IMR-90 (cell line): ENCODE data around the gene SLC27A4. TPM values are rescaled to one million over a fixed set of nuclear protein-coding genes. Genes with fewer than 3 reads are reported as not detected.

Source experiments
- ATAC-seq: fragments of 200-7000 bp; cut with Tn5 transposase; 2 replicates; pipeline ENCODE4 v1.9.1; 2020; ENCODE audit warnings: low read depth, mild to moderate bottlenecking, moderate library complexity
- BruUV-seq: library from RNA; stranded (reverse); fragments of 400-500 nt; replicated peaks from 2 replicates; lab custom pipeline; 2021; lab: Mats Ljungman, UMichigan
- CTCF ChIA-PET: fragments of 300-600 bp; formaldehyde crosslinking; extraction: SDS; loops from one replicate; lab custom pipeline; 2021; ENCODE audit warnings: antibody characterized with exemption; lab: Yijun Ruan, JAX
- POLR2A ChIA-PET: fragments of 300-600 bp; sonication (Branson Sonifier 250); formaldehyde crosslinking; loops from one replicate; lab custom pipeline; 2022; ENCODE audit warnings: antibody characterized with exemption; ENCODE audit not compliant: unreplicated experiment; lab: Charles Lee
- DNase-seq: peaks from one replicate; pipeline ENCODE4 v3.0.0; 2013
- H2AFZ ChIP-seq: replicated peaks from 2 replicates; pipeline ENCODE3; 2013; ENCODE audit warnings: low read length, mild to moderate bottlenecking; ENCODE audit not compliant: poor library complexity
- H2AK5ac ChIP-seq: 2 replicates; pipeline ENCODE4 v1.6.1; 2013; ENCODE audit warnings: low read depth, low read length, inconsistent platforms
- H2AK9ac ChIP-seq: replicated peaks from 2 replicates; pipeline ENCODE3; 2013; ENCODE audit warnings: mild to moderate bottlenecking, low read depth, low read length, moderate library complexity; ENCODE audit not compliant: poor library complexity
- H2BK120ac ChIP-seq: 2 replicates; pipeline ENCODE4 v1.6.1; 2013; ENCODE audit warnings: low read depth, low read length, inconsistent platforms
- H2BK15ac ChIP-seq: 3 replicates; pipeline ENCODE4 v1.6.1; 2013; ENCODE audit warnings: low read depth, low read length, inconsistent platforms
- H2BK20ac ChIP-seq: 2 replicates; pipeline ENCODE4 v1.6.1; 2013; ENCODE audit warnings: low read depth, mild to moderate bottlenecking, inconsistent platforms, low read length, moderate library complexity
- H2BK5ac ChIP-seq: 2 replicates; pipeline ENCODE4 v1.6.1; 2013; ENCODE audit warnings: mild to moderate bottlenecking, low read depth, low read length, inconsistent platforms; ENCODE audit not compliant: poor library complexity, severe bottlenecking
- H3K14ac ChIP-seq: replicated peaks from 2 replicates; pipeline ENCODE4 v1.6.1; 2013; ENCODE audit warnings: low read depth, low read length, inconsistent platforms
- H3K18ac ChIP-seq: 2 replicates; pipeline ENCODE4 v1.6.1; 2013; ENCODE audit warnings: low read depth, low read length, control low read depth
- H3K23ac ChIP-seq: 2 replicates; pipeline ENCODE4 v1.6.1; 2013; ENCODE audit warnings: low read depth, low read length, inconsistent platforms
- H3K27ac ChIP-seq: 2 replicates; pipeline ENCODE4 v1.5.1; 2013; ENCODE audit warnings: mild to moderate bottlenecking, control low read depth, low read length; ENCODE audit not compliant: insufficient read depth
- H3K27me3 ChIP-seq: 2 replicates; pipeline ENCODE4 v1.6.1; 2013; ENCODE audit warnings: low read length; ENCODE audit not compliant: control insufficient read depth, insufficient read depth
- H3K36me3 ChIP-seq: 2 replicates; pipeline ENCODE4 v1.6.1; 2013; ENCODE audit warnings: low read length, mixed read lengths; ENCODE audit not compliant: control insufficient read depth, insufficient read depth
- H3K4ac ChIP-seq: 2 replicates; pipeline ENCODE4 v1.6.1; 2013; ENCODE audit warnings: low read depth, low read length, inconsistent platforms
- H3K4me1 ChIP-seq: 2 replicates; pipeline ENCODE4 v1.6.1; 2013; ENCODE audit warnings: low read length, mixed read lengths; ENCODE audit not compliant: control insufficient read depth, insufficient read depth
- H3K4me2 ChIP-seq: 2 replicates; pipeline ENCODE4 v1.6.1; 2013; ENCODE audit warnings: low read depth, mild to moderate bottlenecking, control low read depth, low read length, moderate library complexity
- H3K4me3 ChIP-seq: 2 replicates; pipeline ENCODE4 v1.5.1; 2013; ENCODE audit warnings: low read depth, mild to moderate bottlenecking, control low read depth, low read length, moderate library complexity; ENCODE audit not compliant: insufficient read depth
- H3K56ac ChIP-seq: 2 replicates; pipeline ENCODE4 v1.6.1; 2013; ENCODE audit warnings: low read length, inconsistent platforms; ENCODE audit not compliant: insufficient read depth; ENCODE audit errors: extremely low read depth
- H3K79me1 ChIP-seq, 2 experiments: 2 replicates each; pipeline ENCODE4 v1.6.1; 2013; ENCODE audit warnings: low read length in 2 of 2, inconsistent platforms in 1 of 2, low read depth in 1 of 2
- H3K9ac ChIP-seq: 2 replicates; pipeline ENCODE4 v1.6.1; 2013; ENCODE audit warnings: low read depth, low read length, control low read depth
- H3K9me1 ChIP-seq: 2 replicates; pipeline ENCODE4 v1.6.1; 2013; ENCODE audit warnings: low read length, inconsistent platforms; ENCODE audit not compliant: insufficient read depth
- H3K9me3 ChIP-seq: 2 replicates; pipeline ENCODE4 v1.6.1; 2013; ENCODE audit warnings: low read length; ENCODE audit not compliant: control insufficient read depth, insufficient read depth
- H4K20me1 ChIP-seq: 2 replicates; pipeline ENCODE4 v1.6.1; 2013; ENCODE audit warnings: low read length, inconsistent platforms; ENCODE audit not compliant: insufficient read depth
- H4K5ac ChIP-seq: 2 replicates; pipeline ENCODE4 v1.6.1; 2013; ENCODE audit warnings: mild to moderate bottlenecking, low read depth, low read length, control low read depth
- H4K8ac ChIP-seq, 2 experiments: 2 replicates each; pipeline ENCODE4 v1.6.1; 2013; ENCODE audit warnings: low read depth in 2 of 2, low read length in 2 of 2, control low read depth in 1 of 2, inconsistent platforms in 1 of 2
- H4K91ac ChIP-seq: 2 replicates; pipeline ENCODE4 v1.6.1; 2013; ENCODE audit warnings: low read depth, low read length, inconsistent platforms; ENCODE audit not compliant: insufficient read depth
- BHLHE40 ChIP-seq: fragments of 150-350 bp; IDR thresholded peaks from 2 replicates; pipeline ENCODE4 v1.6.1; 2016; ENCODE audit warnings: mild to moderate bottlenecking, low read depth, low read length
- CEBPB ChIP-seq: IDR thresholded peaks from 2 replicates; pipeline ENCODE4 v1.6.1; 2012; ENCODE audit warnings: low read depth, low read length, improper control_type of control experiment
- WGBS, 2 experiments: methylation state at CpG; one replicate each; pipeline versions ENCODE4 v1.1.5 to v1.1.7; 2013; ENCODE audit warnings: missing lambda C conversion rate in 2 of 2; ENCODE audit not compliant: insufficient read length in 1 of 2; ENCODE audit errors: extremely low coverage in 2 of 2; 5-methylcytosine and 5-hydroxymethylcytosine counted together
- dilution Hi-C: fragments of 300-500 bp; cut with HindIII; formaldehyde crosslinking; loops from one replicate; pipeline ENCODE4 v1.14.3; 2018; ENCODE audit warnings: low sequenced_read_pairs; ENCODE audit not compliant: unreplicated experiment
- in situ Hi-C: fragments of 300-500 bp; cut with MboI; formaldehyde crosslinking; loops from 3 replicates; pipeline ENCODE4 v1.14.3; 2019; ENCODE audit warnings: low sequenced_read_pairs, inconsistent platforms, mixed read lengths
- intact Hi-C: fragments of 100-400 bp; cut with micrococcal nuclease; formaldehyde crosslinking; loops from 2 replicates; pipeline ENCODE4 v1.10.0; 2022
- polyA plus RNA-seq, 3 experiments: library from polyadenylated mRNA; depleted of rRNA; stranded (reverse); fragments of >200 nt; gene quantifications; 2 replicates each; pipeline ENCODE4 v1.2.3, GENCODE V29; 2012; ENCODE audit warnings: low replicate concordance in 1 of 3
- total RNA-seq: library from RNA; depleted of rRNA; stranded (reverse); fragments of >200 nt; gene quantifications from 2 replicates; pipeline ENCODE4 v1.2.3, GENCODE V29; 2012
- TF ChIP-seq, protein P1 (sequence below): fragments of 150-350 bp; IDR thresholded peaks from 2 replicates; pipeline ENCODE4 v1.6.1; 2017; ENCODE audit warnings: mild to moderate bottlenecking, antibody characterized with exemption, low read length, low read depth

Gene SLC27A4
- total and polyA plus RNA-seq, 2 of the 4 experiments (the other 2 are of a cell fraction): 9.7 to 13.7 TPM

DNA sequence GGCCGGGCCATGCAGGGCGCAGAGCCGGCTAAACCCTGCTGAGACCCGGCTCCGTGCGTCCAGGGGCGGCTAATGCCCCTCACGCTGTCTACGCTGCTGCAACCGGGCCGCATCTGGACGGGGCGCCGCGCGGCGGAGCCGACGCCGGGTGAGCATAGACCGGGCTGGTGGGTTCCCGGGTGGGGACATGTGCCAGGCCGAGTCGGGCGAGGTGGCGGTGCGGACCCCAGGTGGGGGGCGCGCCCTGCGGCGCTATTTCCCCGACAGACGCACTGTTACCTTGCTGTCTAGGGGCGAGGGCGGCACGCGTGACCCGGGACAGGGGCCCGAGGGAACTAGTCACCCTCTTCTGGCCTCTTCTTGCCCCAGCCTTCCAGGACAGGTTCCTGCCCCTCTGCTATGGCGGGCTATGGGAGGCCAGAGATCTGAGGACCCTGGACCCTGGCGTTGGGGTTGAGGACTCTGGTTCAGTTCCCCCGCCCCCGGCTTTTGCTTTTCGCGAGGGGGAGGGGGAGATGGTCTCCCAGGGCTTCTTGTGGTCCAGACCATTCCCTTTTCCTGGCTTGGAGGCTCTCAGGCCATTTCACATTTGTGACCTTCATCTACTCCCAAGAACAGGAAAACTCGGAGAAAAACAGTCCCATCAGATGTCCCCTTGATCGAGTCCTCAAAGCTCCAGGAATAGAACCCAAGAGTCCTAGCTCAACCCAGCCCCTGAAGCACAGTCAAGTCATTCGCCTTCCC is 536 bp downstream of the SLC27A4 start:
- Histone ChIP-seq H3K79me1 (peaks cover 0 to 29% of the 10 kb centered on the region in 2 experiments; a peak in 3 of 4 replicates), H4K20me1 (peaks cover 3% of the 10 kb centered on the region; the same call in 1 of the 2 replicates), H3K9ac (peak overlapping the region; percentile 55), H4K5ac (no peak overlapping the region), H2AFZ (peak overlapping the region; percentile 95), H2BK120ac (peak overlapping the region; percentile 8; the same call in 1 of the 2 replicates), H3K4me2 (peak overlapping the region; percentile 84), H3K4me1 (peaks cover 4% of the 10 kb centered on the region; the same call in 1 of the 2 replicates), H3K9me3 (no peaks in the 10 kb centered on the region), H4K8ac (peak overlapping the region in 1 of 2 experiments; percentile 56; a peak in 1 of 4 replicates), H3K27me3 (no peaks in the 10 kb centered on the region), H3K18ac (no peak overlapping the region), H3K9me1 (peaks cover 12% of the 10 kb centered on the region), H3K4ac (peak overlapping the region; percentile 58), H3K4me3 (peak overlapping the region; percentile 94), H2BK15ac (no peak overlapping the region), H4K91ac (peak overlapping the region; percentile 49; the same call in 1 of the 2 replicates), H3K56ac (peak overlapping the region; percentile 34; the same call in 1 of the 2 replicates), H2AK9ac (peak overlapping the region; percentile 87), H2BK20ac (no peak overlapping the region), H3K27ac (peak overlapping the region; percentile 15; the same call in 1 of the 2 replicates), H3K14ac (peak overlapping the region; percentile 72), H2BK5ac (no peak overlapping the region), H3K23ac (peak overlapping the region; percentile 74), H3K36me3 (peaks cover 16% of the 10 kb centered on the region), H2AK5ac (peak overlapping the region; percentile 51)
- 6% methylated on average over 25 of the region's 48 CpGs; no CpG with 5 or more reads in 1 of the 2 experiments for WGBS, 2 experiments
- peak; percentile 72 for ATAC-seq
- 0 out of 2 replicates have a peak, but pooled peaks have one; percentile 16 for TF ChIP-seq BHLHE40
- TF ChIP-seq CEBPB: no peak
- TF ChIP-seq, protein P1, sequence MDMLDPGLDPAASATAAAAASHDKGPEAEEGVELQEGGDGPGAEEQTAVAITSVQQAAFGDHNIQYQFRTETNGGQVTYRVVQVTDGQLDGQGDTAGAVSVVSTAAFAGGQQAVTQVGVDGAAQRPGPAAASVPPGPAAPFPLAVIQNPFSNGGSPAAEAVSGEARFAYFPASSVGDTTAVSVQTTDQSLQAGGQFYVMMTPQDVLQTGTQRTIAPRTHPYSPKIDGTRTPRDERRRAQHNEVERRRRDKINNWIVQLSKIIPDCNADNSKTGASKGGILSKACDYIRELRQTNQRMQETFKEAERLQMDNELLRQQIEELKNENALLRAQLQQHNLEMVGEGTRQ: no peak
- ChIA-PET CTCF (interaction anchor here (0.6 to 1.3 kb wide), 11 partner anchors 14 to 63 kb away, joined by 3 to 7 read pairs (median 3); no protein-coding TSS in a partner anchor), POLR2A (no interaction called here)
- in situ Hi-C loops: no loop called here
- dilution Hi-C loops: no loop called here
- no TSS peak for BruUV-seq
- intact Hi-C loops: loop anchor here (1.0 kb wide), 1 partner anchor 46 kb away; no protein-coding TSS in a partner anchor
- DNase-seq: no peak
